Measurements from ENCODE around the gene STK11. TPM values are rescaled to one million over a fixed set of nuclear protein-coding genes. Genes with fewer than 3 reads are reported as not detected.

Gene STK11
- polyA plus RNA-seq, 1 donor from 2014 or later: 51.6 TPM

DNA sequence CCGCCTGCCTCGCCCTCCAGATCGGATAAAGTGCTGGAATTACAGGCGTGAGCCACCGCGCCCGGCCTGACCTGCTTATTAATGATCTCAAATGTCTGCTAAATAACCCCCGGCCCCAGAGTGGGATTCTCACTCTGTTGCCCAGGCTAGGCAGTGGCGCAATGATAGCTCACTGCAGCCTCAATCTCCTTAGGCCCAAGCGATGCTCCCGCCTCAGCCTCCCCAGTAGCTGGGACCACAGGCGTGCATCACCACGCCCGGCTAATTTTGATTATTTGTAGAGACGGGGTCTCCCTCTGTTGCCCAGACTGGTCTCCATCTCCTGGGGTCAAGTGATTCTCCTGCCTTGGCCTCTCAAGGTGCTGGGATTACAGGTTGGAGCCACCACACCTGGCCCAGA, 35.3 kb downstream of the STK11 start:
- Histone ChIP-seq H3K4me2 (ENCODE audit: low read length) (peak overlapping the region; percentile 80), H3K79me2 (replicated peaks; ENCODE audit: insufficient read depth, low read length) (peaks cover 6% of the 10 kb centered on the region), H3K36me3 (ENCODE audit: insufficient read depth, low read length) (no peaks in the 10 kb centered on the region), H3K9ac (ENCODE audit: low read length) (peak overlapping the region; percentile 82), H3K9me2 (ENCODE audit: insufficient read depth, low read length) (no peaks in the 10 kb centered on the region), H4K20me1 (ENCODE audit: insufficient read depth) (no peaks in the 10 kb centered on the region), H3K27ac (ENCODE audit: low read length) (peak overlapping the region; percentile 73), H3K4me3 (ENCODE audit: low read length) (peak overlapping the region; percentile 88), H3F3A (ENCODE audit: insufficient read depth, low read length, poor library complexity, severe bottlenecking) (peaks cover 4% of the 10 kb centered on the region), H2AFZ (ENCODE audit: low read depth, low read length) (peak overlapping the region; percentile 14), H3K9me3 (ENCODE audit: low read length) (no peaks in the 10 kb centered on the region), H3K27me3 (ENCODE audit: insufficient read depth, low read depth, low read length) (no peaks in the 10 kb centered on the region)
- no peak for TF ChIP-seq EZH2 (IDR thresholded peaks at IDR 0.05; ENCODE audit: borderline replicate concordance, insufficient read depth, low read length, poor library complexity, severe bottlenecking)
- TF ChIP-seq POLR2AphosphoS5 (IDR thresholded peaks at IDR 0.05): no peak
- TF ChIP-seq TAF1 (IDR thresholded peaks at IDR 0.05; ENCODE audit: low read depth): no peak
- no peak for TF ChIP-seq RAD21 (conservative IDR thresholded peaks at IDR 0.05)
- TF ChIP-seq MXI1 (conservative IDR thresholded peaks at IDR 0.05; ENCODE audit: poor library complexity, severe bottlenecking): no peak
- TF ChIP-seq, protein P1, sequence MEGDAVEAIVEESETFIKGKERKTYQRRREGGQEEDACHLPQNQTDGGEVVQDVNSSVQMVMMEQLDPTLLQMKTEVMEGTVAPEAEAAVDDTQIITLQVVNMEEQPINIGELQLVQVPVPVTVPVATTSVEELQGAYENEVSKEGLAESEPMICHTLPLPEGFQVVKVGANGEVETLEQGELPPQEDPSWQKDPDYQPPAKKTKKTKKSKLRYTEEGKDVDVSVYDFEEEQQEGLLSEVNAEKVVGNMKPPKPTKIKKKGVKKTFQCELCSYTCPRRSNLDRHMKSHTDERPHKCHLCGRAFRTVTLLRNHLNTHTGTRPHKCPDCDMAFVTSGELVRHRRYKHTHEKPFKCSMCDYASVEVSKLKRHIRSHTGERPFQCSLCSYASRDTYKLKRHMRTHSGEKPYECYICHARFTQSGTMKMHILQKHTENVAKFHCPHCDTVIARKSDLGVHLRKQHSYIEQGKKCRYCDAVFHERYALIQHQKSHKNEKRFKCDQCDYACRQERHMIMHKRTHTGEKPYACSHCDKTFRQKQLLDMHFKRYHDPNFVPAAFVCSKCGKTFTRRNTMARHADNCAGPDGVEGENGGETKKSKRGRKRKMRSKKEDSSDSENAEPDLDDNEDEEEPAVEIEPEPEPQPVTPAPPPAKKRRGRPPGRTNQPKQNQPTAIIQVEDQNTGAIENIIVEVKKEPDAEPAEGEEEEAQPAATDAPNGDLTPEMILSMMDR (IDR thresholded peaks at IDR 0.05; ENCODE audit: poor library complexity, severe bottlenecking): no peak
- TF ChIP-seq SMC3 (conservative IDR thresholded peaks at IDR 0.05; ENCODE audit: poor library complexity): no peak
- TF ChIP-seq EP300 (conservative IDR thresholded peaks at IDR 0.05; ENCODE audit: poor library complexity, severe bottlenecking): no peak
- TF ChIP-seq, protein P2, sequence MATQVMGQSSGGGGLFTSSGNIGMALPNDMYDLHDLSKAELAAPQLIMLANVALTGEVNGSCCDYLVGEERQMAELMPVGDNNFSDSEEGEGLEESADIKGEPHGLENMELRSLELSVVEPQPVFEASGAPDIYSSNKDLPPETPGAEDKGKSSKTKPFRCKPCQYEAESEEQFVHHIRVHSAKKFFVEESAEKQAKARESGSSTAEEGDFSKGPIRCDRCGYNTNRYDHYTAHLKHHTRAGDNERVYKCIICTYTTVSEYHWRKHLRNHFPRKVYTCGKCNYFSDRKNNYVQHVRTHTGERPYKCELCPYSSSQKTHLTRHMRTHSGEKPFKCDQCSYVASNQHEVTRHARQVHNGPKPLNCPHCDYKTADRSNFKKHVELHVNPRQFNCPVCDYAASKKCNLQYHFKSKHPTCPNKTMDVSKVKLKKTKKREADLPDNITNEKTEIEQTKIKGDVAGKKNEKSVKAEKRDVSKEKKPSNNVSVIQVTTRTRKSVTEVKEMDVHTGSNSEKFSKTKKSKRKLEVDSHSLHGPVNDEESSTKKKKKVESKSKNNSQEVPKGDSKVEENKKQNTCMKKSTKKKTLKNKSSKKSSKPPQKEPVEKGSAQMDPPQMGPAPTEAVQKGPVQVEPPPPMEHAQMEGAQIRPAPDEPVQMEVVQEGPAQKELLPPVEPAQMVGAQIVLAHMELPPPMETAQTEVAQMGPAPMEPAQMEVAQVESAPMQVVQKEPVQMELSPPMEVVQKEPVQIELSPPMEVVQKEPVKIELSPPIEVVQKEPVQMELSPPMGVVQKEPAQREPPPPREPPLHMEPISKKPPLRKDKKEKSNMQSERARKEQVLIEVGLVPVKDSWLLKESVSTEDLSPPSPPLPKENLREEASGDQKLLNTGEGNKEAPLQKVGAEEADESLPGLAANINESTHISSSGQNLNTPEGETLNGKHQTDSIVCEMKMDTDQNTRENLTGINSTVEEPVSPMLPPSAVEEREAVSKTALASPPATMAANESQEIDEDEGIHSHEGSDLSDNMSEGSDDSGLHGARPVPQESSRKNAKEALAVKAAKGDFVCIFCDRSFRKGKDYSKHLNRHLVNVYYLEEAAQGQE (IDR thresholded peaks at IDR 0.05; ENCODE audit: borderline replicate concordance): no peak

DNA sequence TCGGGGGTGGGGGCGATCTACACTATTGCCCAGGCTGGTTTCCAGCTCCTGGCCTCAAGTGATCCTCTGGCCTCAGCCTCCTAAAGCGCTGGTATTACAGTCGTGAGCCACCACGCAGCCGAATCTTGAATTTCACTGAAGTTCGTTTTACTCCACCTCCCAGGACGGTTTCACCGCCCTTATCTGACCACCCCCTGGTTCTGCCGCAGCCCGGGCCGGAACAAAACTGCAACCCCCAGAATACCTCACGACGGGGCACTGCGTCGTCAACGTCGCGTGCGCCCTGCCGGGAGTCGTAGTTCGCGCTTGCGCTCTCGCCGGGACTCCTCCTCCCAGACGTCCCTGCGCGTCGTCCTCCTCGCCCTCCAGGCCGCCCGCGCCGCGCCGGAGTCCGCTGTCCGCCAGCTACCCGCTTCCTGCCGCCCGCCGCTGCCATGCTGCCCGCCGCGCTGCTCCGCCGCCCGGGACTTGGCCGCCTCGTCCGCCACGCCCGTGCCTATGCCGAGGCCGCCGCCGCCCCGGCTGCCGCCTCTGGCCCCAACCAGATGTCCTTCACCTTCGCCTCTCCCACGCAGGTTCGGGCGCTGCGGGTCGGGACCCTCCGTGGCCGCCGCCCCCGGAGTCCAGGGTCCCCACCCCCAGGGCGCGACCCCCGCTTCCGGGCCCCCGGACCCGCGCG, 36.0 kb downstream of the STK11 start, which contains the start of gene ATP5F1D:
ATP5F1D (plus strand) TSS at position 335 of the 679 bp plus-strand sequence; CDS start at position 435, 100 bp downstream.
- H2AFZ ChIP-seq (ENCODE audit: low read depth, low read length): peak within 1 kb of the TSS; percentile 14
- H3K9ac ChIP-seq (ENCODE audit: low read length): peak within 1 kb of the TSS; percentile 82
- peak within 1 kb of the TSS; percentile 73 for H3K27ac ChIP-seq (ENCODE audit: low read length)
- H4K20me1 ChIP-seq (ENCODE audit: insufficient read depth): no peaks in the 10 kb centered on the region
- H3K9me3 ChIP-seq (ENCODE audit: low read length): no peaks in the 10 kb centered on the region
- H3K4me2 ChIP-seq (ENCODE audit: low read length): peak within 1 kb of the TSS; percentile 84
- H3K4me3 ChIP-seq (ENCODE audit: low read length): peak within 1 kb of the TSS; percentile 88
- H3F3A ChIP-seq (ENCODE audit: insufficient read depth, low read length, poor library complexity, severe bottlenecking): peaks cover 4% of the 10 kb centered on the region
- no peak for TF ChIP-seq TAF1 (IDR thresholded peaks at IDR 0.05; ENCODE audit: low read depth)
- TF ChIP-seq SMC3 (conservative IDR thresholded peaks at IDR 0.05; ENCODE audit: poor library complexity): peak; percentile 19
- peak; percentile 81 for TF ChIP-seq POLR2AphosphoS5 (IDR thresholded peaks at IDR 0.05)
- TF ChIP-seq, protein P2 (IDR thresholded peaks at IDR 0.05; ENCODE audit: borderline replicate concordance): no peak
- TF ChIP-seq, protein P1 (IDR thresholded peaks at IDR 0.05; ENCODE audit: poor library complexity, severe bottlenecking): no peak
- no peak for TF ChIP-seq RAD21 (conservative IDR thresholded peaks at IDR 0.05)
- no peak for TF ChIP-seq EZH2 (IDR thresholded peaks at IDR 0.05; ENCODE audit: borderline replicate concordance, insufficient read depth, low read length, poor library complexity, severe bottlenecking)
- peak; percentile 60 for TF ChIP-seq EP300 (conservative IDR thresholded peaks at IDR 0.05; ENCODE audit: poor library complexity, severe bottlenecking)
- TF ChIP-seq MXI1 (conservative IDR thresholded peaks at IDR 0.05; ENCODE audit: poor library complexity, severe bottlenecking): peak; percentile 74
- no peaks in the 10 kb centered on the region for H3K79me2 ChIP-seq (replicated peaks; ENCODE audit: insufficient read depth, low read length)
- no peaks in the 10 kb centered on the region for H3K27me3 ChIP-seq (ENCODE audit: insufficient read depth, low read depth, low read length)
- no peaks in the 10 kb centered on the region for H3K9me2 ChIP-seq (ENCODE audit: insufficient read depth, low read length)
- H3K36me3 ChIP-seq (ENCODE audit: insufficient read depth, low read length): no peaks in the 10 kb centered on the region

All from neural cell (in vitro differentiated cells).